ENCODE results near the gene CARNS1.

DNA sequence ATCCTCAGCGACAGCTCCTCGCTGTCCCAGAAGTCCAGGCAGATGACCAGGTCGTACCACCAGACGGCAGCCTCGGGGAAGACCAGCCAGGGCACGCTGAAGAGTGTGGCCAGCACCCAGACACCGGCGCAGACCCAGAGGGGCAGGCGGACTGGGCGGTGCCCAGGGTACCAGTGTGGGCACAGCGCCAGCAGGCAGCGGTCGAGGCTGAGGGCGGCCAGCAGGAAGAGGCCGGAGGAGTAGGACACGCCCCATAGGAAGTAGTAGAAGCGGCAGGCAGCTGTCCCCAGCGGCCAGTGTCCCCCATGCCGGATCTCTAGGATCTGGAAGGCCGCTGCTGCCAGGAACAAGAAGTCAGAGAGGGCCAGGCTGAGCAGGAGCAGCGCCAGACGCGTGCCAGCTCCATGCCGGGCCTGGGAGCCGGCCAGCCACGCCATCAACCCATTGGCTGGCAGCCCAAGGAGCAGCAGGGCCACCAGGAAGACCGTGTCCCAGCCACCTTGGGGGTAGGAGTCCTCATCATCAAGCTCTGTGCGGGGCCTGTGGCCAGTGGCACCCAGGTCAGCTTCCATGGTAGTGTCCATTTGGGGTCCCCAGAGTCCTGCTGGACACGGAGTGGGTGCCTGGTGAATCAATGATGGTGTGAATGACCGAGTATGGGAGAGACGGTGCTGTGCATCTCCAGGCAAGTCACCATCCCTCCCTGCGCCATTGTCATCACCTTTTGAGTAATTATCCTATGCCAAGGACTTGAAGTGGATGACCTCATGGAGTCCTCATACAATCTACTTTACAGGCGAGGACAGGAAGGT lies 36.9 kb downstream of the CARNS1 start, which contains the start of gene GPR152:
- TF ChIP-seq RAD21 (IDR thresholded peaks at IDR 0.05; ENCODE audit: insufficient read depth, low read depth, low read length), result no peak
- TF ChIP-seq EZH2 (IDR thresholded peaks at IDR 0.05; ENCODE audit: borderline replicate concordance, control insufficient read depth, low read depth, low read length), result no peak
- TF ChIP-seq, protein P1, sequence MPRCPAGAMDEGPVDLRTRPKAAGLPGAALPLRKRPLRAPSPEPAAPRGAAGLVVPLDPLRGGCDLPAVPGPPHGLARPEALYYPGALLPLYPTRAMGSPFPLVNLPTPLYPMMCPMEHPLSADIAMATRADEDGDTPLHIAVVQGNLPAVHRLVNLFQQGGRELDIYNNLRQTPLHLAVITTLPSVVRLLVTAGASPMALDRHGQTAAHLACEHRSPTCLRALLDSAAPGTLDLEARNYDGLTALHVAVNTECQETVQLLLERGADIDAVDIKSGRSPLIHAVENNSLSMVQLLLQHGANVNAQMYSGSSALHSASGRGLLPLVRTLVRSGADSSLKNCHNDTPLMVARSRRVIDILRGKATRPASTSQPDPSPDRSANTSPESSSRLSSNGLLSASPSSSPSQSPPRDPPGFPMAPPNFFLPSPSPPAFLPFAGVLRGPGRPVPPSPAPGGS (IDR thresholded peaks at IDR 0.05; ENCODE audit: borderline replicate concordance, insufficient read depth, low read depth, low read length, poor library complexity, severe bottlenecking), result no peak
- TF ChIP-seq ZZZ3 (IDR thresholded peaks at IDR 0.05; ENCODE audit: control insufficient read depth, insufficient read length, low read depth), result no peak
- TF ChIP-seq, protein P2, sequence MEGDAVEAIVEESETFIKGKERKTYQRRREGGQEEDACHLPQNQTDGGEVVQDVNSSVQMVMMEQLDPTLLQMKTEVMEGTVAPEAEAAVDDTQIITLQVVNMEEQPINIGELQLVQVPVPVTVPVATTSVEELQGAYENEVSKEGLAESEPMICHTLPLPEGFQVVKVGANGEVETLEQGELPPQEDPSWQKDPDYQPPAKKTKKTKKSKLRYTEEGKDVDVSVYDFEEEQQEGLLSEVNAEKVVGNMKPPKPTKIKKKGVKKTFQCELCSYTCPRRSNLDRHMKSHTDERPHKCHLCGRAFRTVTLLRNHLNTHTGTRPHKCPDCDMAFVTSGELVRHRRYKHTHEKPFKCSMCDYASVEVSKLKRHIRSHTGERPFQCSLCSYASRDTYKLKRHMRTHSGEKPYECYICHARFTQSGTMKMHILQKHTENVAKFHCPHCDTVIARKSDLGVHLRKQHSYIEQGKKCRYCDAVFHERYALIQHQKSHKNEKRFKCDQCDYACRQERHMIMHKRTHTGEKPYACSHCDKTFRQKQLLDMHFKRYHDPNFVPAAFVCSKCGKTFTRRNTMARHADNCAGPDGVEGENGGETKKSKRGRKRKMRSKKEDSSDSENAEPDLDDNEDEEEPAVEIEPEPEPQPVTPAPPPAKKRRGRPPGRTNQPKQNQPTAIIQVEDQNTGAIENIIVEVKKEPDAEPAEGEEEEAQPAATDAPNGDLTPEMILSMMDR (IDR thresholded peaks at IDR 0.05 in 2 of 3, conservative IDR thresholded peaks at IDR 0.05 in 1 of 3; ENCODE audit: control insufficient read depth in 2 of 3, extremely low read depth in 1 of 3, insufficient read depth in 1 of 3, low read depth in 3 of 3, low read length in 3 of 3), result no peak
- no peak for TF ChIP-seq SPI1 (IDR thresholded peaks at IDR 0.05; ENCODE audit: borderline replicate concordance, insufficient read depth, low read depth, low read length)
- no peak; the same call in 1 of the 2 replicates for TF ChIP-seq POLR2AphosphoS5 (IDR thresholded peaks at IDR 0.05; ENCODE audit: low read length)
- no peak for TF ChIP-seq CHD2 (IDR thresholded peaks at IDR 0.05; ENCODE audit: borderline replicate concordance, low read depth, low read length)
- TF ChIP-seq SRF (IDR thresholded peaks at IDR 0.05; ENCODE audit: low read depth in 2 of 2, low read length in 2 of 2), result no peak
- no peak for TF ChIP-seq EP300 (IDR thresholded peaks at IDR 0.05; ENCODE audit: borderline replicate concordance in 1 of 2, control insufficient read depth in 1 of 2, low read depth in 2 of 2, low read length in 2 of 2)
- no peak for TF ChIP-seq YBX1 (IDR thresholded peaks at IDR 0.05)
- no peak for TF ChIP-seq SMC3 (IDR thresholded peaks at IDR 0.05; ENCODE audit: borderline replicate concordance, low read length)
- no peak for TF ChIP-seq NFYA (IDR thresholded peaks at IDR 0.05; ENCODE audit: borderline replicate concordance, low read depth, low read length)
- TF ChIP-seq, protein P3, sequence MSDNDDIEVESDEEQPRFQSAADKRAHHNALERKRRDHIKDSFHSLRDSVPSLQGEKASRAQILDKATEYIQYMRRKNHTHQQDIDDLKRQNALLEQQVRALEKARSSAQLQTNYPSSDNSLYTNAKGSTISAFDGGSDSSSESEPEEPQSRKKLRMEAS (IDR thresholded peaks at IDR 0.05; ENCODE audit: low read depth, low read length), result no peak
